GM12864 (cell line): ENCODE data around the gene HSPA12A.
A peak's percentile ranks its signal among the peaks of the same experiment; 100 is the strongest.

Source experiments
- DNase-seq: peaks from one replicate; pipeline ENCODE4 v3.0.0-alpha.2; 2011; ENCODE audit warnings: low read depth
- H3K4me3 ChIP-seq: 2 replicates; pipeline ENCODE4 v1.5.1; 2011; ENCODE audit warnings: mild to moderate bottlenecking, low read depth, low read length, control low read depth
- TF ChIP-seq, protein P1 (sequence below): IDR thresholded peaks from 2 replicates; pipeline ENCODE4 v1.5.1; 2011; ENCODE audit warnings: low read depth, mild to moderate bottlenecking, moderate library complexity, low read length, control low read depth, inconsistent platforms; ENCODE audit errors: missing control alignments

HSPA12A gene

DNA sequence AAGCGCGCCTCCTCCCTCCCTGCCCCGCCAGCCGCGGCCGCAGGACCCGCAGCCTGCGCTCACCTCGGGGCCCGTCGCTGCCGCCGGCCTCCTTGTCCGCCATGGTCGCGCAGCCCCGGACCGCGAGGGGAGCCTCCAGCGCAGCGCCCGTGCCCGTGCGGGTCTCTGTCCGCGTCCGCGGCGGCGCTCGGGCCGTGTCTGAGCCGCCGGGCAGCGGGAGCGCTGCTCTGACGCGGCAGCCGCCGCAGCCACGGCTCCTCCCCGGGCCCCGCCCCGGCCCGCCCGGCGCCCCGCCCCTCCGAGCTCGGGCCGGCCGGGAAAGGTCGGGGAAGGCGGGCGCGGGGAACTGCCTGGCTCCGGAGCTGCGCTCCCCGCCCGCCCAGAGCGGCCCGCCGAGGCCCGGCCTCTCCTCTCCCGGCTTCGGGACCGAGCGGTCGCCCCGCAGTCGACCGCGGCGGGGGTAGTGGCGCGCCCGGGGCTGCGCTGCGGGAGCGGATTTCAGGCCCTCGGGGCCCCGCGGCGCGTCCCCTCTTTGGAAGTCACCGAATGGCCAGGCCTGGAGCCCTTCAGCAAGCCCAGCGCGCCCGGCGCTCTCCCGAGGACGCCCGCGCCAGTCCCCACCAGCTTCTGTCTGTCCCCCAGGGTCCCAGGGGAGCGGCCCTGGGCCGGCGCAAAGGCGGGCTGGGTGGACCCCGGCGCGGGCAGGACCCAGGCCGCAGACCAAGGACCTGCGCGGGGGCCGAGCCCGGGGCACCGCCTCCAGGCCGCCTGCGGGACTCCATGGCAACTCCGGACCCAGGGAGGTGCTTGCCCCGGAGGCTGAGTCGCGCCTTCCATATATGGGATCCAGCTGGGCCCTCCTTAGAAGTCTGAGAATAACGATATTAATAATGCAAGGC lies at the start of gene HSPA12A:
Gene HSPA12A, minus strand, starts transcription at position 200 of the 899 bp plus-strand sequence. Its CDS starts 97 bp downstream, at position 103.
- TF ChIP-seq, protein P1, sequence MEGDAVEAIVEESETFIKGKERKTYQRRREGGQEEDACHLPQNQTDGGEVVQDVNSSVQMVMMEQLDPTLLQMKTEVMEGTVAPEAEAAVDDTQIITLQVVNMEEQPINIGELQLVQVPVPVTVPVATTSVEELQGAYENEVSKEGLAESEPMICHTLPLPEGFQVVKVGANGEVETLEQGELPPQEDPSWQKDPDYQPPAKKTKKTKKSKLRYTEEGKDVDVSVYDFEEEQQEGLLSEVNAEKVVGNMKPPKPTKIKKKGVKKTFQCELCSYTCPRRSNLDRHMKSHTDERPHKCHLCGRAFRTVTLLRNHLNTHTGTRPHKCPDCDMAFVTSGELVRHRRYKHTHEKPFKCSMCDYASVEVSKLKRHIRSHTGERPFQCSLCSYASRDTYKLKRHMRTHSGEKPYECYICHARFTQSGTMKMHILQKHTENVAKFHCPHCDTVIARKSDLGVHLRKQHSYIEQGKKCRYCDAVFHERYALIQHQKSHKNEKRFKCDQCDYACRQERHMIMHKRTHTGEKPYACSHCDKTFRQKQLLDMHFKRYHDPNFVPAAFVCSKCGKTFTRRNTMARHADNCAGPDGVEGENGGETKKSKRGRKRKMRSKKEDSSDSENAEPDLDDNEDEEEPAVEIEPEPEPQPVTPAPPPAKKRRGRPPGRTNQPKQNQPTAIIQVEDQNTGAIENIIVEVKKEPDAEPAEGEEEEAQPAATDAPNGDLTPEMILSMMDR, result no peak
- H3K4me3 ChIP-seq, result peak within 1 kb of the TSS; percentile 42
- no peak for DNase-seq

GRCh38 chr10:116791241-116791640 lies 48.9 kb upstream of the HSPA12A start:
- DNase-seq, result no peak
- H3K4me3 ChIP-seq, result no peak overlapping the region
- TF ChIP-seq, protein P1, result no peak

GRCh38 chr10:116787893-116788665 lies 45.7 kb upstream of the HSPA12A start:
- DNase-seq, result no peak
- H3K4me3 ChIP-seq, result no peak overlapping the region
- TF ChIP-seq, protein P1, result peak; percentile 97

DNA sequence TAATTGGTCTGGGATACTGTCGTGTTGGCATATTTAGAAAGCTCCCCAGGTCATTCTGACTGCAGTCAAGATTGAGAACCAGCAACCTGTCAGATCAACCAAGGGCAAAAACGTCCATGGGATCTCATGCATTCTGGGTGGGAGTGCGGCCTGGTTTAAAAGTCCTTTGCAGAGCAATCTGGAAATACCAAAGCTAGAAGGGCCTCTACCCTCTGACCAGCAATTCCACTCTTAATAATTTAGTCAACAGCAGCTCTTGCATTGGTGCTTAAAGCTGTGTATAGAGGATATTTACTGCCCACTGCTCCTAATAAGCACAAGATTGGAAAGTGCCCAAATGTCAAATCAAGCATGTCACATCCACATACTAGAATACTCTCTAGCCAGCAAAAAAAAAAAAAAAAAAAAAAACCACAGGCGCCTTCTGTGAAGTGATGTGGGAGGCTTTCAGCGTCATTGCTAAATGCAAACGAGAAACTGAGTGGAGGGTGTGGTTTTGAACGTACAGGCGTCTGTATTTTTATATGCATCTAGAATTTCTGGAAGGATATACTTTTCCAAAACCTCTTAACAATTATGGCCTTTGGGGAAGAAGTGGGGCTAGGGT lies 44.8 kb upstream of the HSPA12A start:
- TF ChIP-seq, protein P1, result no peak
- no peak overlapping the region for H3K4me3 ChIP-seq
- no peak for DNase-seq

- H3K4me3 ChIP-seq, result no peak overlapping the region
- TF ChIP-seq, protein P1, result no peak
- no peak for DNase-seq
Observed at GRCh38 chr10:116785867-116786266, 43.5 kb upstream of the HSPA12A start.

- DNase-seq, result no peak
- H3K4me3 ChIP-seq, result no peak overlapping the region
Observed at GRCh38 chr10:116785282-116785681, 42.9 kb upstream of the HSPA12A start.

More at GRCh38 chr10:116785282-116785681, 42.9 kb upstream of the HSPA12A start:
- TF ChIP-seq, protein P1, result no peak
